T-helper 17 cell (primary cell): Measurements from ENCODE around the gene ACP7. TPM values are rescaled to one million over a fixed set of nuclear protein-coding genes. Genes with fewer than 3 reads are reported as not detected.
"Not testable (repeated sequence)": the region's sequence is repeated elsewhere in the genome, so short reads cannot be mapped to it uniquely, and the experiment has no call there.

Source experiments
- ATAC-seq: fragments of 150-1000 bp; cut with Tn5 transposase; 2 replicates; pipeline ENCODE4 v1.10.0; 2021; ENCODE audit warnings: mild to moderate bottlenecking, moderate library complexity
- DNase-seq, 3 donors: peaks; one replicate each; pipeline versions ENCODE4 v3.0.0 to v3.0.0-alpha.2; 2020 to 2021
- H3K9me3 ChIP-seq: one replicate; pipeline ENCODE4 v1.7.0; 2013; ENCODE audit warnings: low read length, mild to moderate bottlenecking; ENCODE audit not compliant: control insufficient read depth, poor library complexity, severe bottlenecking
- H3K27ac Mint-ChIP-seq: one replicate; pipeline ENCODE4 v1.8.0; 2022; ENCODE audit warnings: mild to moderate bottlenecking, moderate library complexity, mixed read lengths
- H3K27me3 Mint-ChIP-seq: one replicate; pipeline ENCODE4 v1.8.0; 2022; ENCODE audit warnings: mixed read lengths
- H3K36me3 Mint-ChIP-seq: one replicate; pipeline ENCODE4 v1.8.0; 2022; ENCODE audit warnings: low read depth, mixed read lengths
- H3K4me1 Mint-ChIP-seq: one replicate; pipeline ENCODE4 v1.8.0; 2022; ENCODE audit warnings: mild to moderate bottlenecking, mixed read lengths
- H3K4me3 Mint-ChIP-seq: one replicate; pipeline ENCODE4 v1.8.0; 2022; ENCODE audit warnings: mild to moderate bottlenecking, moderate library complexity, mixed read lengths
- total RNA-seq, 4 donors: library from RNA in 2 of 4; stranded (reverse) in 2 of 4; gene quantifications; one replicate each; pipeline ENCODE4 v1.2.3 and lab custom pipeline; 2022 to 2026

ACP7 gene
- total RNA-seq, 2 donors from 2014 or later = not detected

- H3K36me3 Mint-ChIP-seq = peaks cover 3% of the 10 kb centered on the region
- DNase-seq (no peak), ATAC-seq (no peak)
- no peak overlapping the region for H3K4me3 Mint-ChIP-seq
- H3K27me3 Mint-ChIP-seq = no peaks in the 10 kb centered on the region
- no peaks in the 10 kb centered on the region for H3K9me3 ChIP-seq
- H3K4me1 Mint-ChIP-seq = peaks cover 38% of the 10 kb centered on the region
- peak overlapping the region; percentile 84 for H3K27ac Mint-ChIP-seq
Measured at GRCh38 chr19:39133431-39134270, 49.5 kb downstream of the ACP7 start.

GRCh38 chr19:39135701-39136100 is 51.5 kb downstream of the ACP7 start:
- Mint-ChIP-seq H3K36me3 (peaks cover 3% of the 10 kb centered on the region), H3K4me3 (no peak overlapping the region), H3K27ac (no peak overlapping the region), H3K27me3 (no peaks in the 10 kb centered on the region), H3K4me1 (peaks cover 29% of the 10 kb centered on the region)
- ATAC-seq (no peak), DNase-seq (no peak)
- no peaks in the 10 kb centered on the region for H3K9me3 ChIP-seq

GRCh38 chr19:39136225-39136940 is 52.2 kb downstream of the ACP7 start:
- no peaks in the 10 kb centered on the region for H3K9me3 ChIP-seq
- Mint-ChIP-seq H3K27me3 (no peaks in the 10 kb centered on the region), H3K4me3 (no peak overlapping the region), H3K4me1 (peaks cover 27% of the 10 kb centered on the region), H3K36me3 (peaks cover 3% of the 10 kb centered on the region), H3K27ac (no peak overlapping the region)
- DNase-seq (no peak), ATAC-seq (no peak)

GRCh38 chr19:39137131-39137530 is 53.0 kb downstream of the ACP7 start:
- Mint-ChIP-seq H3K27me3 (no peaks in the 10 kb centered on the region), H3K4me3 (peak overlapping the region; percentile 19), H3K36me3 (peaks cover 3% of the 10 kb centered on the region), H3K4me1 (peaks cover 26% of the 10 kb centered on the region), H3K27ac (peak overlapping the region; percentile 61)
- DNase-seq = no peak
- no peaks in the 10 kb centered on the region for H3K9me3 ChIP-seq
- ATAC-seq = no peak

- H3K36me3 Mint-ChIP-seq = peaks cover 3% of the 10 kb centered on the region
Measured at GRCh38 chr19:39138221-39139211, 54.3 kb downstream of the ACP7 start.

GRCh38 chr19:39139305-39139874 is 55.2 kb downstream of the ACP7 start:
- Mint-ChIP-seq H3K27ac (no peak overlapping the region), H3K4me3 (no peak overlapping the region), H3K4me1 (peaks cover 23% of the 10 kb centered on the region), H3K36me3 (peaks cover under 1% of the 10 kb centered on the region), H3K27me3 (no peaks in the 10 kb centered on the region)
- no peaks in the 10 kb centered on the region for H3K9me3 ChIP-seq
- ATAC-seq = no peak
- no peak for DNase-seq

More at GRCh38 chr19:39138221-39139211, 54.3 kb downstream of the ACP7 start:
- peak overlapping the region; percentile 33 for H3K4me3 Mint-ChIP-seq
- no peaks in the 10 kb centered on the region for H3K9me3 ChIP-seq
- no peaks in the 10 kb centered on the region for H3K27me3 Mint-ChIP-seq
- H3K4me1 Mint-ChIP-seq = peaks cover 21% of the 10 kb centered on the region
- DNase-seq (no peak), ATAC-seq (no peak)
- H3K27ac Mint-ChIP-seq = peak overlapping the region; percentile 61

GRCh38 chr19:39139971-39140453 is 55.8 kb downstream of the ACP7 start:
- H3K9me3 ChIP-seq = no peaks in the 10 kb centered on the region
- H3K4me3 Mint-ChIP-seq = no peak overlapping the region
- H3K36me3 Mint-ChIP-seq = no peaks in the 10 kb centered on the region
- peaks cover 26% of the 10 kb centered on the region for H3K4me1 Mint-ChIP-seq
- H3K27ac Mint-ChIP-seq = no peak overlapping the region
- no peak for DNase-seq
- no peaks in the 10 kb centered on the region for H3K27me3 Mint-ChIP-seq
- no peak for ATAC-seq

GRCh38 chr19:39140594-39140993 is 56.4 kb downstream of the ACP7 start:
- H3K27ac Mint-ChIP-seq = peak overlapping the region; percentile 65
- H3K4me3 Mint-ChIP-seq = no peak overlapping the region
- H3K9me3 ChIP-seq = no peaks in the 10 kb centered on the region
- H3K36me3 Mint-ChIP-seq = no peaks in the 10 kb centered on the region
- ATAC-seq (no peak), DNase-seq (no peak)
- H3K4me1 Mint-ChIP-seq = peaks cover 26% of the 10 kb centered on the region
- no peaks in the 10 kb centered on the region for H3K27me3 Mint-ChIP-seq

GRCh38 chr19:39141929-39142328 is 57.8 kb downstream of the ACP7 start:
- H3K27ac Mint-ChIP-seq = no peak overlapping the region
- H3K36me3 Mint-ChIP-seq = no peaks in the 10 kb centered on the region
- DNase-seq (no peak), ATAC-seq (no peak)
- peaks cover 24% of the 10 kb centered on the region for H3K4me1 Mint-ChIP-seq
- H3K4me3 Mint-ChIP-seq = no peak overlapping the region
- H3K9me3 ChIP-seq = no peaks in the 10 kb centered on the region
- H3K27me3 Mint-ChIP-seq = no peaks in the 10 kb centered on the region

- DNase-seq (no peak), ATAC-seq (no peak)
- Mint-ChIP-seq H3K36me3 (no peaks in the 10 kb centered on the region), H3K27me3 (no peaks in the 10 kb centered on the region), H3K4me1 (peaks cover 19% of the 10 kb centered on the region), H3K27ac (peak overlapping the region; percentile 43), H3K4me3 (no peak overlapping the region)
- no peaks in the 10 kb centered on the region for H3K9me3 ChIP-seq
Measured at GRCh38 chr19:39142630-39143029, 58.5 kb downstream of the ACP7 start.

GRCh38 chr19:39143757-39144289 is 59.7 kb downstream of the ACP7 start:
- DNase-seq, ATAC-seq, H3K27ac Mint-ChIP-seq, H3K36me3 Mint-ChIP-seq, H3K9me3 ChIP-seq, H3K27me3 Mint-ChIP-seq, H3K4me3 Mint-ChIP-seq: not testable (repeated sequence)
- peaks cover 19% of the 10 kb centered on the region for H3K4me1 Mint-ChIP-seq

GRCh38 chr19:39144290-39145071 is 60.3 kb downstream of the ACP7 start:
- Mint-ChIP-seq H3K27ac (peak overlapping the region; percentile 39), H3K4me1 (peaks cover 19% of the 10 kb centered on the region), H3K4me3 (no peak overlapping the region), H3K36me3 (no peaks in the 10 kb centered on the region), H3K27me3 (no peaks in the 10 kb centered on the region)
- DNase-seq (no peak), ATAC-seq (no peak)
- H3K9me3 ChIP-seq = no peaks in the 10 kb centered on the region
